Measurements from ENCODE around the gene WNK2. TPM values are rescaled to one million over a fixed set of nuclear protein-coding genes. Genes with fewer than 3 reads are reported as not detected.
"Not testable (repeated sequence)": the region's sequence is repeated elsewhere in the genome, so short reads cannot be mapped to it uniquely, and the experiment has no call there.

The WNK2 gene
- total and polyA plus RNA-seq, 2 experiments from 2014 or later: 34.5 to 92.2 TPM

DNA sequence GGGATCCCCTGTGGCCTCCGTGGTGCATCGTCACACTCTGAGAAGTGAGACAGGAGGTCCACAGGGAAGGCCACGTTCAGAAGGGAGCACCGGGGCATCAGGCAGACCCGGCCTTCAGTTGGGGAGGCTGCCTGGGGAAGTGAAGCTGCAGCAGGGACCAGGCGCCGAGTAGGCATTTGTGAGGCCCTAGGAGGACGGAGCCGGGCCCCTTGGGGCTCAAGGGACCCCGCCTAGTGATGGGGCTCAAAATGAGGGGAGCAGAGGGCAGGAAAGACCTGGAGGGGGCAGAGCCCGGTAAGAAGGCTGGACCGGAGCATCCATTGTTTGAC is 182.1 kb downstream of the WNK2 start:
- Histone ChIP-seq H3K4me3 (no peak overlapping the region), H3K4me1 (ENCODE audit: low read depth) (no peaks in the 10 kb centered on the region), H3K27me3 (no peaks in the 10 kb centered on the region), H3K36me3 (no peaks in the 10 kb centered on the region), H3K9me3 (ENCODE audit: low read depth) (no peaks in the 10 kb centered on the region), H3K27ac (no peak overlapping the region)
- DNase-seq (ENCODE audit: low read depth in 1 of 2, low spot score in 1 of 2): no peak
- TF ChIP-seq, protein P1, sequence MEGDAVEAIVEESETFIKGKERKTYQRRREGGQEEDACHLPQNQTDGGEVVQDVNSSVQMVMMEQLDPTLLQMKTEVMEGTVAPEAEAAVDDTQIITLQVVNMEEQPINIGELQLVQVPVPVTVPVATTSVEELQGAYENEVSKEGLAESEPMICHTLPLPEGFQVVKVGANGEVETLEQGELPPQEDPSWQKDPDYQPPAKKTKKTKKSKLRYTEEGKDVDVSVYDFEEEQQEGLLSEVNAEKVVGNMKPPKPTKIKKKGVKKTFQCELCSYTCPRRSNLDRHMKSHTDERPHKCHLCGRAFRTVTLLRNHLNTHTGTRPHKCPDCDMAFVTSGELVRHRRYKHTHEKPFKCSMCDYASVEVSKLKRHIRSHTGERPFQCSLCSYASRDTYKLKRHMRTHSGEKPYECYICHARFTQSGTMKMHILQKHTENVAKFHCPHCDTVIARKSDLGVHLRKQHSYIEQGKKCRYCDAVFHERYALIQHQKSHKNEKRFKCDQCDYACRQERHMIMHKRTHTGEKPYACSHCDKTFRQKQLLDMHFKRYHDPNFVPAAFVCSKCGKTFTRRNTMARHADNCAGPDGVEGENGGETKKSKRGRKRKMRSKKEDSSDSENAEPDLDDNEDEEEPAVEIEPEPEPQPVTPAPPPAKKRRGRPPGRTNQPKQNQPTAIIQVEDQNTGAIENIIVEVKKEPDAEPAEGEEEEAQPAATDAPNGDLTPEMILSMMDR (IDR thresholded peaks at IDR 0.05; ENCODE audit: low read depth, low read length): no peak

DNA sequence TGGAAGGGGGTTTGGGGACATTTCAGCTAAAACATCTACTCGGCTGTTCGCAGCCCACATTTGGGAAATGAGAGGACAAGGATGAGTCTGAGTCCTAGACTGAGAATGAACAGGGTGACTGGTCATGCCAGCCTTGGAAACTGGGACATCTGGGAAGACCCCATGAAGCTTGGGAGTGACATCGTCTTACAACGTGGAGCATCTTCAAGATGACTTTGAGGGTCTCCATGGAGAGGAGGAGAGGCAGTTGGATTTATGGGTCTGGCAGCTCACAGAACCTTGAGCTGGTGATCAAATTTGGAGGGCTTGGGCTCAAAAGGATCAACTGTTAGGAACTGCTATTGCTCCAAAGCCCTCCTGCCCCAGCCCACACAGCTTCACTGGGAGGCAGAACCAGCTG is 182.5 kb downstream of the WNK2 start:
- H3K4me1 ChIP-seq (ENCODE audit: low read depth); DNase-seq (ENCODE audit: low read depth in 1 of 2, low spot score in 1 of 2): not testable (repeated sequence)

DNA sequence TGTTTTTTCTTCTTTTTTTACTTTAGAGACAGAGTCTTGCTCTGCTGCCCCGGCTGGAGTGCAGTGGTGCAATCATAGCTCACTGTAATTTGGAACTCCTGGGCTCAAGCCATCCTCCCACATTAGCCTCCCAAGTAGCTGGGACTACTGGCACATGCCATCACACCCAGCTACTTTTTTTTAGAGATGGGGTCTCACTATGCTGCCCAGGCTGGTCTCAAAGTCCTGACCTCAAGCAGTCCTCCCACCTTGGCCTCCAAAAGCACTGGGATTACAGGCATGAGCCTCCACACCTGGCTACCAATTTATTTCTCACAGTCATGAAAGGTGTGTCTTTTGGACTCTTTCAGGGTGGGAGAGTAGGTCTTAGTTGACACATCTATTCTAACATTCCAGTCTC is 184.5 kb downstream of the WNK2 start:
- Histone ChIP-seq H3K36me3 (no peaks in the 10 kb centered on the region), H3K9me3 (ENCODE audit: low read depth) (no peaks in the 10 kb centered on the region)

More for the DNA sequence above, 182.5 kb downstream of the WNK2 start:
- not testable (repeated sequence) for H3K27me3 ChIP-seq; H3K36me3 ChIP-seq; H3K4me3 ChIP-seq; H3K27ac ChIP-seq; H3K9me3 ChIP-seq (ENCODE audit: low read depth)

DNA sequence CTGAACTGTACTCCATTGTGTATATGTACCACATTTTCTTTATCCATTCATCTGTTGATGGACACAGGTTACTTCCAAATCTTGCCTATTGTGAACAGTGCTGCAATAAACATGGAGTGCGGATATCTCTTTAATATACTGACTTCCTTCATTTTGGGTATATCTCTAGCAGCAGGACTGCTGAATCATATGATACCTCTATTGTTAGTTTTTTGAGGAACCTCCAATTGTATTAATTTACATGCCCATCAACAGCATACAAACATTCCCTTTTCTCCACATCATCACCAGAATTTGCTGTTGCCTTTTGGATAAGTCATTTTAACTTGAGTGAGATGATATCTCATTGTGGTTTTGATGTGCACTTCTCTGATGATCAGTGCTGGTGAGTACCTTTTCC is 185.7 kb downstream of the WNK2 start:
- Histone ChIP-seq H3K36me3 (no peaks in the 10 kb centered on the region), H3K9me3 (ENCODE audit: low read depth) (no peaks in the 10 kb centered on the region), H3K4me1 (ENCODE audit: low read depth) (no peaks in the 10 kb centered on the region), H3K4me3 (no peak overlapping the region), H3K27ac (no peak overlapping the region), H3K27me3 (no peaks in the 10 kb centered on the region)
- TF ChIP-seq, protein P1 (IDR thresholded peaks at IDR 0.05; ENCODE audit: low read depth, low read length): no peak
- no peak for DNase-seq (ENCODE audit: low read depth in 1 of 2, low spot score in 1 of 2)

More for the DNA sequence above, 184.5 kb downstream of the WNK2 start:
- DNase-seq (ENCODE audit: low read depth in 1 of 2, low spot score in 1 of 2): no peak
- Histone ChIP-seq H3K4me1 (ENCODE audit: low read depth) (no peaks in the 10 kb centered on the region), H3K27ac (no peak overlapping the region), H3K4me3 (no peak overlapping the region), H3K27me3 (no peaks in the 10 kb centered on the region)
- TF ChIP-seq, protein P1 (IDR thresholded peaks at IDR 0.05; ENCODE audit: low read depth, low read length): no peak

Other genes starting within 250 kb of the WNK2 start
- gene FGD3, start 236.6 kb upstream of the WNK2 start, total RNA-seq: 0.18 and 1.3 TPM in 2 replicates
- gene FGD3, start 236.6 kb upstream of the WNK2 start, polyA plus RNA-seq: 0.36 TPM in 1 of 2 replicates, not detected in the other
- not detected in 2 replicates for gene SUSD3, start 125.4 kb upstream of the WNK2 start, total RNA-seq
- not detected in 2 replicates for gene SUSD3, start 125.4 kb upstream of the WNK2 start, polyA plus RNA-seq
- 46.3 and 47.3 TPM in 2 replicates for gene CARD19, start 87.9 kb upstream of the WNK2 start, total RNA-seq
- gene CARD19, start 87.9 kb upstream of the WNK2 start, polyA plus RNA-seq: 37.5 and 66.8 TPM in 2 replicates
- gene NINJ1, start 49.9 kb upstream of the WNK2 start, total RNA-seq: 34.6 and 52.4 TPM in 2 replicates
- 49.2 and 51.7 TPM in 2 replicates for gene NINJ1, start 49.9 kb upstream of the WNK2 start, polyA plus RNA-seq

All from cardiac muscle cell (in vitro differentiated cells and primary cell).